HepG2 (cell line): Measurements from ENCODE around the gene RPGRIP1. TPM values are rescaled to one million over a fixed set of nuclear protein-coding genes. Genes with fewer than 3 reads are reported as not detected.
A peak's percentile ranks its signal among the peaks of the same experiment; 100 is the strongest.

ENCODE experiments used
- ATAC-seq: fragments of 200-7000 bp; cut with Tn5 transposase; 3 replicates; pipeline ENCODE4 v1.9.1; 2020; ENCODE audit warnings: mild to moderate bottlenecking, moderate library complexity
- BruUV-seq: library from RNA; stranded (reverse); fragments of 400-500 nt; replicated peaks from 2 replicates; lab custom pipeline; 2021; lab: Mats Ljungman, UMichigan
- CTCF ChIA-PET: fragments of 300-600 bp; formaldehyde crosslinking; extraction: SDS; loops from one replicate; lab custom pipeline; 2021; ENCODE audit warnings: low total read pairs, inconsistent platforms, low intra/inter-chr PET ratio; lab: Yijun Ruan, JAX
- POLR2A ChIA-PET: fragments of 350-600 bp; sonication (Branson Sonifier 250); formaldehyde crosslinking; loops from one replicate; lab custom pipeline; 2020; ENCODE audit warnings: antibody characterized with exemption, inconsistent platforms; lab: Yijun Ruan, JAX
- DNase-seq: peaks from one replicate; pipeline ENCODE4 v3.0.0-alpha.2; 2015; ENCODE audit warnings: low spot score
- FAIRE-seq: peaks from 3 replicates; lab custom pipeline; 2011; peaks lifted over from hg19 to GRCh38; lab: Jason Lieb, UNC
- H2AFZ ChIP-seq: one replicate; pipeline ENCODE4 v1.6.1; 2011; ENCODE audit warnings: low read length, inconsistent platforms
- H3K27ac ChIP-seq: fragments of 300-600 bp; 3 replicates; pipeline ENCODE4 v1.8.0; 2011; ENCODE audit warnings: mixed run types, mild to moderate bottlenecking, mixed read lengths, low read length, inconsistent platforms; ENCODE audit not compliant: insufficient read depth; ENCODE audit errors: extremely low read length
- H3K27me3 ChIP-seq, 2 experiments: fragments of 200-600 bp in 1 of 2; 2 replicates in 1 of 2; 3 replicates in 1 of 2; pipeline versions ENCODE4 v1.6.0 to v1.8.0; 2011; ENCODE audit warnings: low read length in 2 of 2, mild to moderate bottlenecking in 2 of 2, moderate library complexity in 2 of 2, inconsistent platforms in 1 of 2; ENCODE audit not compliant: insufficient read depth in 2 of 2, control insufficient read depth in 1 of 2
- H3K36me3 ChIP-seq, 2 experiments: fragments of 200-600 bp in 1 of 2; replicated peaks in 1 of 2; 2 replicates in 1 of 2; 3 replicates in 1 of 2; pipeline versions ENCODE4 v1.5.1 to v1.8.0; 2011; ENCODE audit warnings: low read length in 2 of 2, inconsistent platforms in 1 of 2; ENCODE audit not compliant: insufficient read depth in 2 of 2, control insufficient read depth in 1 of 2
- H3K4me1 ChIP-seq: 2 replicates; pipeline ENCODE4 v1.5.1; 2012; ENCODE audit warnings: low read length, inconsistent platforms; ENCODE audit not compliant: insufficient read depth
- H3K4me2 ChIP-seq: 2 replicates; pipeline ENCODE4 v1.6.0; 2011; ENCODE audit warnings: low read depth, low read length, inconsistent platforms
- H3K4me3 ChIP-seq, 3 experiments: fragments of 200-600 bp in 1 of 3; sonication (generic), shearing (Covaris generic) in 1 of 3; replicated peaks in 1 of 3; 2 replicates each; pipeline ENCODE4 v1.5.1; 2011 to 2016; ENCODE audit warnings: low read length in 3 of 3, inconsistent platforms in 2 of 3, low read depth in 2 of 3, mild to moderate bottlenecking in 2 of 3, control low read depth in 1 of 3, mixed read lengths in 1 of 3; ENCODE audit not compliant: insufficient read depth in 1 of 3
- H3K79me2 ChIP-seq: one replicate; pipeline ENCODE4 v1.6.1; 2011; ENCODE audit warnings: low read length, inconsistent platforms; ENCODE audit not compliant: insufficient read depth
- H3K9ac ChIP-seq: 2 replicates; pipeline ENCODE4 v1.6.0; 2011; ENCODE audit warnings: mild to moderate bottlenecking, low read depth, low read length, inconsistent platforms; ENCODE audit not compliant: insufficient read depth
- H3K9me3 ChIP-seq: 2 replicates; pipeline ENCODE4 v1.5.1; 2012; ENCODE audit warnings: mild to moderate bottlenecking, low read length
- H4K20me1 ChIP-seq: 2 replicates; pipeline ENCODE4 v1.6.0; 2011; ENCODE audit warnings: inconsistent platforms, mild to moderate bottlenecking, low read length, moderate library complexity; ENCODE audit not compliant: insufficient read depth
- ASH2L ChIP-seq: fragments of 300-600, 200-600 bp; sonication (generic); IDR thresholded peaks from 2 replicates; pipeline ENCODE4 v1.7.0; 2017; ENCODE audit warnings: low read depth, mild to moderate bottlenecking, moderate library complexity, mixed read lengths, low read length; ENCODE audit not compliant: insufficient read length
- FOXO1 ChIP-seq: sonication (generic); formaldehyde crosslinking; IDR thresholded peaks from 2 replicates; pipeline ENCODE4 v1.4.0; 2020; ENCODE audit warnings: missing genetic modification reagents
- PAF1 ChIP-seq: IDR thresholded peaks from 2 replicates; pipeline ENCODE4 v1.6.1; 2016; ENCODE audit warnings: missing genetic modification reagents, missing compliant biosample characterization
- PHF8 ChIP-seq: sonication (generic); formaldehyde crosslinking; IDR thresholded peaks from 2 replicates; pipeline ENCODE4 v1.5.0; 2020; ENCODE audit warnings: missing genetic modification reagents
- POLR2A ChIP-seq, 2 experiments: IDR thresholded peaks; 2 replicates each; pipeline ENCODE4 v1.6.1; 2011; ENCODE audit warnings: low read depth in 2 of 2, low read length in 2 of 2, mild to moderate bottlenecking in 1 of 2, moderate library complexity in 1 of 2; ENCODE audit not compliant: insufficient read depth in 1 of 2
- RBFOX2 ChIP-seq: fragments of 200-400 bp; formaldehyde crosslinking; IDR thresholded peaks from 2 replicates; pipeline ENCODE4 v1.6.1; 2017; ENCODE audit warnings: low read depth, mild to moderate bottlenecking, low read length
- TMF1 ChIP-seq: sonication (generic); formaldehyde crosslinking; IDR thresholded peaks from 2 replicates; pipeline ENCODE4 v1.8.1; 2022; ENCODE audit warnings: low read depth, missing genetic modification reagents
- U2AF1 ChIP-seq: fragments of 200-400 bp; formaldehyde crosslinking; optimal IDR thresholded peaks from 2 replicates; pipeline ENCODE3; 2017; ENCODE audit warnings: mild to moderate bottlenecking, low read depth, low read length
- ZNF337 ChIP-seq: sonication (generic); formaldehyde crosslinking; IDR thresholded peaks from 2 replicates; pipeline ENCODE4 v1.5.1; 2020; ENCODE audit warnings: missing genetic modification reagents, low read depth, mild to moderate bottlenecking, borderline replicate concordance
- ZNF567 ChIP-seq: sonication (generic); formaldehyde crosslinking; IDR thresholded peaks from 2 replicates; pipeline ENCODE4 v1.8.1; 2023; ENCODE audit warnings: mild to moderate bottlenecking, missing genetic modification reagents, borderline replicate concordance
- ZNF800 ChIP-seq: sonication (generic); formaldehyde crosslinking; IDR thresholded peaks from 2 replicates; pipeline ENCODE4 v1.4.0; 2020; ENCODE audit warnings: missing genetic modification reagents
- WGBS: methylation state at CpG from one replicate; pipeline ENCODE4 v1.1.6; 2017; ENCODE audit warnings: low lambda C conversion rate; 5-methylcytosine and 5-hydroxymethylcytosine counted together
- in situ Hi-C: cut with HindIII; loops from 2 replicates; pipeline ENCODE4 v1.10.0; 2017; ENCODE audit warnings: low pct_unique_long_range_greater_than_20kb; ENCODE audit not compliant: extremely low pct_ligation_motif_present
- intact Hi-C: fragments of 100-400 bp; cut with micrococcal nuclease; formaldehyde crosslinking; loops from one replicate; pipeline ENCODE4 v1.10.0; 2022; ENCODE audit not compliant: unreplicated experiment
- polyA plus RNA-seq, 8 experiments: library from polyadenylated mRNA; depleted of rRNA in 3 of 8; stranded (reverse) in 7 of 8; unstranded in 1 of 8; fragments of >200 nt; fragmentation: Illumina TruSeq in 4 of 8; extraction: Trizol in 4 of 8; gene quantifications; 2 replicates each; pipeline versions ENCODE4 v1.2.1 to v1.2.3, GENCODE V29; 2011 to 2016; ENCODE audit warnings: low read depth in 4 of 8, missing spikeins in 1 of 8, mixed read lengths in 1 of 8; ENCODE audit not compliant: insufficient read depth in 1 of 8
- total RNA-seq, 5 experiments: library from RNA; depleted of rRNA; stranded (reverse); fragments of >200 nt; fragmentation: Illumina TruSeq; extraction: Trizol; gene quantifications; 2 replicates each; pipeline ENCODE4 v1.2.3, GENCODE V29; 2016; ENCODE audit warnings: low read depth in 1 of 5
- TF ChIP-seq, protein P1 (sequence below): sonication (generic); formaldehyde crosslinking; IDR thresholded peaks from 2 replicates; pipeline ENCODE4 v1.5.0; 2020; ENCODE audit warnings: mild to moderate bottlenecking, missing genetic modification reagents
- TF ChIP-seq, protein P2 (sequence below): sonication (generic); formaldehyde crosslinking; IDR thresholded peaks from 2 replicates; pipeline ENCODE4 v1.5.1; 2020; ENCODE audit warnings: mild to moderate bottlenecking, missing genetic modification reagents

The RPGRIP1 gene
- total and polyA plus RNA-seq, 2 of the 13 experiments (the other 11 are each of a cell fraction or from before 2014, with no cell fraction given), result 0.13 to 1.1 TPM

GRCh38 chr14:21263284-21264024 is 16.4 kb upstream of the RPGRIP1 start (continued):
- 0 out of 2 replicates have a peak, but pooled peaks have one; percentile 18 for TF ChIP-seq PAF1 (CRISPR knock-in tag)

- peak; percentile 26 for ATAC-seq
- peaks cover 0 to 5% of the 10 kb centered on the region in 2 experiments; a peak in 2 of 5 replicates for H3K27me3 ChIP-seq
- in situ Hi-C loops (no loop called here), intact Hi-C loops (no loop called here)
- peaks cover 15 to 69% of the 10 kb centered on the region in 2 experiments for H3K36me3 ChIP-seq
- ChIA-PET POLR2A (interaction anchor here (1.3 to 6.0 kb wide), 8 partner anchors 8 to 120 kb away, joined by 3 to 68 read pairs (median 6); partner anchors contain the start of gene SUPT16H), CTCF (no interaction called here)
- H3K4me2 ChIP-seq, result peak overlapping the region; percentile 88
- H3K4me1 ChIP-seq, result peaks cover 73% of the 10 kb centered on the region
- peaks cover 98% of the 10 kb centered on the region for H3K79me2 ChIP-seq
- no TSS peak for BruUV-seq
- no peaks in the 10 kb centered on the region for H3K9me3 ChIP-seq
- 46% methylated on average over 4 of the region's 4 CpGs for WGBS
- H3K4me3 ChIP-seq, result peak overlapping the region in 2 of 3 experiments; percentile 30 to 98; a peak in 3 of 6 replicates
- no peak overlapping the region for H2AFZ ChIP-seq
- H3K27ac ChIP-seq, result peak overlapping the region; percentile 19
- peaks cover 96% of the 10 kb centered on the region for H4K20me1 ChIP-seq
- no peak for FAIRE-seq
- peak overlapping the region; percentile 6; the same call in 1 of the 2 replicates for H3K9ac ChIP-seq
- DNase-seq, result no peak
- no peak for TF ChIP-seq ZNF567 (CRISPR knock-in tag)
- TF ChIP-seq, protein P1, sequence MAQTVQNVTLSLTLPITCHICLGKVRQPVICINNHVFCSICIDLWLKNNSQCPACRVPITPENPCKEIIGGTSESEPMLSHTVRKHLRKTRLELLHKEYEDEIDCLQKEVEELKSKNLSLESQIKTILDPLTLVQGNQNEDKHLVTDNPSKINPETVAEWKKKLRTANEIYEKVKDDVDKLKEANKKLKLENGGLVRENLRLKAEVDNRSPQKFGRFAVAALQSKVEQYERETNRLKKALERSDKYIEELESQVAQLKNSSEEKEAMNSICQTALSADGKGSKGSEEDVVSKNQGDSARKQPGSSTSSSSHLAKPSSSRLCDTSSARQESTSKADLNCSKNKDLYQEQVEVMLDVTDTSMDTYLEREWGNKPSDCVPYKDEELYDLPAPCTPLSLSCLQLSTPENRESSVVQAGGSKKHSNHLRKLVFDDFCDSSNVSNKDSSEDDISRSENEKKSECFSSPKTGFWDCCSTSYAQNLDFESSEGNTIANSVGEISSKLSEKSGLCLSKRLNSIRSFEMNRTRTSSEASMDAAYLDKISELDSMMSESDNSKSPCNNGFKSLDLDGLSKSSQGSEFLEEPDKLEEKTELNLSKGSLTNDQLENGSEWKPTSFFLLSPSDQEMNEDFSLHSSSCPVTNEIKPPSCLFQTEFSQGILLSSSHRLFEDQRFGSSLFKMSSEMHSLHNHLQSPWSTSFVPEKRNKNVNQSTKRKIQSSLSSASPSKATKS (CRISPR knock-in tag), result no peak
- TF ChIP-seq, protein P2, sequence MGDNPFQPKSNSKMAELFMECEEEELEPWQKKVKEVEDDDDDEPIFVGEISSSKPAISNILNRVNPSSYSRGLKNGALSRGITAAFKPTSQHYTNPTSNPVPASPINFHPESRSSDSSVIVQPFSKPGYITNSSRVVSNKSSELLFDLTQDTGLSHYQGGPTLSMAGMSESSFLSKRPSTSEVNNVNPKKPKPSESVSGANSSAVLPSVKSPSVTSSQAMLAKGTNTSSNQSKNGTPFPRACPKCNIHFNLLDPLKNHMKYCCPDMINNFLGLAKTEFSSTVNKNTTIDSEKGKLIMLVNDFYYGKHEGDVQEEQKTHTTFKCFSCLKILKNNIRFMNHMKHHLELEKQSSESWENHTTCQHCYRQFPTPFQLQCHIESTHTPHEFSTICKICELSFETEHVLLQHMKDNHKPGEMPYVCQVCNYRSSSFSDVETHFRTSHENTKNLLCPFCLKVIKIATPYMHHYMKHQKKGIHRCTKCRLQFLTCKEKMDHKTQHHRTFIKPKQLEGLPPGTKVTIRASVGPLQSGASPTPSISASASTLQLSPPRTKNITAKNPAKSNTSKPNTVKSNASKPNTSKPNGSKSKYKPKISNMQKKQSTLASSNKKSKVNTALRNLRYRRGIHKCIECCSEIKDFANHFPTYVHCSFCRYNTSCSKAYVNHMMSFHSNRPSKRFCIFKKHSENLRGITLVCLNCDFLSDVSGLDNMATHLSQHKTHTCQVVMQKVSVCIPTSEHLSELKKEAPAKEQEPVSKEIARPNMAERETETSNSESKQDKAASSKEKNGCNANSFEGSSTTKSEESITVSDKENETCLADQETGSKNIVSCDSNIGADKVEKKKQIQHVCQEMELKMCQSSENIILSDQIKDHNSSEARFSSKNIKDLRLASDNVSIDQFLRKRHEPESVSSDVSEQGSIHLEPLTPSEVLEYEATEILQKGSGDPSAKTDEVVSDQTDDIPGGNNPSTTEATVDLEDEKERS (CRISPR knock-in tag), result no peak
- TF ChIP-seq ZNF800 (CRISPR knock-in tag), result 0 out of 2 replicates have a peak, but pooled peaks have one; percentile 15
- TF ChIP-seq U2AF1, result no peak
- TF ChIP-seq FOXO1 (CRISPR knock-in tag), result no peak
- TF ChIP-seq TMF1 (CRISPR knock-in tag), result 0 out of 2 replicates have a peak, but pooled peaks have one; percentile 26
- no peak for TF ChIP-seq PHF8
- TF ChIP-seq POLR2A (IDR thresholded peaks at IDR 0.05; ENCODE audit: insufficient read depth in 1 of 2, low read depth in 2 of 2, low read length in 2 of 2), result peak in 1 of 2 experiments; percentile 49; a peak in 1 of 4 replicates
- 0 out of 2 replicates have a peak, but pooled peaks have one; percentile 24 for TF ChIP-seq ZNF337
- peak; percentile 55 for TF ChIP-seq ASH2L
- peak; percentile 45 for TF ChIP-seq RBFOX2
Observed at GRCh38 chr14:21264025-21264801, 15.7 kb upstream of the RPGRIP1 start.
